GM12878 (cell line): ENCODE data around the gene OGFOD3.

Experiments used
- ESRRA ChIP-seq: IDR thresholded peaks from 2 replicates; pipeline ENCODE4 v1.6.1; 2012; ENCODE audit warnings: mild to moderate bottlenecking, low read length, improper control_type of control experiment
- POLR2AphosphoS5 ChIP-seq: IDR thresholded peaks from 2 replicates; pipeline ENCODE4 v1.6.1; 2011; ENCODE audit warnings: mild to moderate bottlenecking, low read length, inconsistent platforms
- ZNF207 ChIP-seq: fragments of 450-650 bp; IDR thresholded peaks from 2 replicates; pipeline ENCODE4 v1.6.1; 2014; ENCODE audit warnings: antibody characterized with exemption, mild to moderate bottlenecking, borderline replicate concordance

GRCh38 chr17:82437325-82437668 lies 18.9 kb upstream of the OGFOD3 start:
- no peak for TF ChIP-seq ESRRA
- no peak for TF ChIP-seq ZNF207
- no peak for TF ChIP-seq POLR2AphosphoS5
